GM12892 (cell line): ENCODE results near the gene COL4A6.

Source experiments
- POLR2A ChIP-seq: IDR thresholded peaks from 2 replicates; pipeline ENCODE4 v1.6.1; 2011; ENCODE audit warnings: low read depth, low read length, control low read depth
- POLR2AphosphoS5 ChIP-seq: IDR thresholded peaks from 2 replicates; pipeline ENCODE4 v1.6.1; 2011; ENCODE audit warnings: low read depth, low read length, control low read depth
- TAF1 ChIP-seq: IDR thresholded peaks from 2 replicates; pipeline ENCODE4 v1.6.1; 2011; ENCODE audit warnings: low read depth, mild to moderate bottlenecking, control low read depth, low read length, borderline replicate concordance

DNA sequence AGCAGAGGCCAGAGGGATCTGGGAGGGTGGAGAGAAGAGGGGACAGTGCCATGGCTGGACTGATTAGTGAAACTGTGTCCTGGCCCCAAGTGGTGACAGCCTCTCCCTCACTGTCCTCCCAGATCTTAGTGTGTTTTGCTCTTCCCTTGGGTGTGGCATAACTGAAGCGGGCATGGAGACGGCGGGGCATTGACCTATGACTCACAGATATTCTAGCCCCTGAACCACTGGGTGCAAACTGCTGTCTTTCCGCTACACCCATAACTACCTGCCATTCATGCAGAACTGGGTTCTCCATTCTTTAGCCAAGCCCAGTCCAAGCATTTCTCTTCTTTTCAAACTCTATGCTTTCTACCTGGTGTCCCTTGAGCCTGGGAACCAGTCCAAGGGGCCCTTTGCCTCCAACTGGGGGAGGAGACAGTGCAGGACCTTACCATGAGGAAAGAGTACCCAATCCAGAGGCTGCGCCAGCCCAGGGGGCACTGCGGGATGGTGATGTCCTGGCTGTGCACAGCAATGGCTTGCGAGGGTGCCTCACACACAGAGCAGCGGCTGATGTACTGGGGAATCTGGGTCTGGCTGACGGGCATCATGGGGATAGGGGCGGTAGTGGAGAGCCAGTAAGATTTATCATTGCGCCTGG, 279.1 kb downstream of the COL4A6 start:
- TF ChIP-seq POLR2A (no peak), TAF1 (no peak), POLR2AphosphoS5 (no peak)
